GM19239 (cell line): ENCODE data around the gene ATP11A.

Source experiments
- DNase-seq: peaks from one replicate; pipeline ENCODE4 v3.0.0; 2011; ENCODE audit warnings: low spot score; ENCODE audit not compliant: insufficient read length
- FAIRE-seq: peaks from 2 replicates; lab custom pipeline; 2011; peaks lifted over from hg19 to GRCh38; lab: Jason Lieb, UNC

Gene ATP11A

GRCh38 chr13:112689303-112690245, at the start of gene ATP11A:
TSS of gene ATP11A (plus strand) at chr13:112690038. CDS start at chr13:112690417, 379 bp downstream.
- FAIRE-seq (peak; percentile 57), DNase-seq (peak; percentile 99)

GRCh38 chr13:112641456-112642089, 48.3 kb upstream of the ATP11A start:
- DNase-seq, result no peak
- no peak for FAIRE-seq

GRCh38 chr13:112642090-112642460, 47.8 kb upstream of the ATP11A start:
- FAIRE-seq (no peak), DNase-seq (no peak)

- DNase-seq (no peak), FAIRE-seq (no peak)
These were observed 45.9 kb upstream of the ATP11A start for GRCh38 chr13:112643759-112644459.

GRCh38 chr13:112645327-112645914, 44.4 kb upstream of the ATP11A start:
- DNase-seq (no peak), FAIRE-seq (no peak)

GRCh38 chr13:112647256-112647655, 42.6 kb upstream of the ATP11A start:
- FAIRE-seq, result no peak

GRCh38 chr13:112648101-112648500, 41.7 kb upstream of the ATP11A start:
- no peak for FAIRE-seq

More at GRCh38 chr13:112647256-112647655, 42.6 kb upstream of the ATP11A start:
- no peak for DNase-seq

GRCh38 chr13:112648966-112649690, 40.7 kb upstream of the ATP11A start:
- no peak for FAIRE-seq
- DNase-seq, result no peak

More at GRCh38 chr13:112648101-112648500, 41.7 kb upstream of the ATP11A start:
- no peak for DNase-seq

GRCh38 chr13:112651311-112651710, 38.5 kb upstream of the ATP11A start:
- FAIRE-seq (no peak), DNase-seq (no peak)

- FAIRE-seq (no peak), DNase-seq (no peak)
These were observed 37.9 kb upstream of the ATP11A start for GRCh38 chr13:112651750-112652511.

GRCh38 chr13:112652512-112653070, 37.2 kb upstream of the ATP11A start:
- FAIRE-seq (no peak), DNase-seq (no peak)

GRCh38 chr13:112653071-112653470, 36.8 kb upstream of the ATP11A start:
- FAIRE-seq, result no peak
- DNase-seq, result no peak

- FAIRE-seq, result no peak
- no peak for DNase-seq
These were observed 33.9 kb upstream of the ATP11A start for GRCh38 chr13:112655913-112656312.

- no peak for DNase-seq
- FAIRE-seq, result no peak
These were observed 31.9 kb upstream of the ATP11A start for GRCh38 chr13:112657850-112658445.

- FAIRE-seq (no peak), DNase-seq (no peak)
These were observed 31.0 kb upstream of the ATP11A start for GRCh38 chr13:112658808-112659207.

GRCh38 chr13:112661291-112661690, 28.5 kb upstream of the ATP11A start:
- no peak for FAIRE-seq
- DNase-seq, result no peak

- DNase-seq (no peak), FAIRE-seq (no peak)
These were observed 25.2 kb upstream of the ATP11A start for GRCh38 chr13:112664501-112665203.

GRCh38 chr13:112668924-112669323, 20.9 kb upstream of the ATP11A start:
- peak; percentile 37 for FAIRE-seq
- DNase-seq, result no peak
